HL-60/S4 treated with phorbol 12-myristate 13-acetate at 8.2 ng/mL for 4 days and 3 days (cell line): Measurements from ENCODE around the gene SPNS3.

ENCODE experiments used
- in situ Hi-C: fragments of 300-500 bp; cut with MboI; formaldehyde crosslinking; loops from 2 replicates; pipeline ENCODE4 v1.15.0; 2022; ENCODE audit warnings: low sequenced_read_pairs

The SPNS3 gene

DNA sequence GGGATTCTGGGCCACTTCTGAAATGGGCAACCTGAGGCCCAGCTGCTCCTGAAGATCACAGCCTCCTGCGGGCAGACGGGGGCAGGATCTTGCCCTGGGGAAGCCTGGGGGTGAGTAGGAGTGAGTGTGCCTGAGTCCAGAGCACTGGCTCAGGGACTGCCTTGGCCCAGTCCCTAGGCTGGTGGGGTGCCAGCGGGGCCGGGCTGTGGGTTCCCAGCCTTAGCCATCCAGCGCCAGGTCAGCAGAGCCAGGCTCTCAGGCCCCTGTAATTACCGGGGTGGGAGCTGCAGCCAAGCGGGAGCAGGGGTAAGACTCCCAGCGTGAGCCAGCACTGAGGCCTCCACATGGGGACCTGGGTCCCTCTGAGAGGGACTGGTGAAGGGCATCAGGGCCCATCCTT, 73.2 kb downstream of the SPNS3 start:
- in situ Hi-C loops: no loop called here

GRCh38 chr17:4507361-4508111, 73.8 kb downstream of the SPNS3 start:
- in situ Hi-C loops: no loop called here

DNA sequence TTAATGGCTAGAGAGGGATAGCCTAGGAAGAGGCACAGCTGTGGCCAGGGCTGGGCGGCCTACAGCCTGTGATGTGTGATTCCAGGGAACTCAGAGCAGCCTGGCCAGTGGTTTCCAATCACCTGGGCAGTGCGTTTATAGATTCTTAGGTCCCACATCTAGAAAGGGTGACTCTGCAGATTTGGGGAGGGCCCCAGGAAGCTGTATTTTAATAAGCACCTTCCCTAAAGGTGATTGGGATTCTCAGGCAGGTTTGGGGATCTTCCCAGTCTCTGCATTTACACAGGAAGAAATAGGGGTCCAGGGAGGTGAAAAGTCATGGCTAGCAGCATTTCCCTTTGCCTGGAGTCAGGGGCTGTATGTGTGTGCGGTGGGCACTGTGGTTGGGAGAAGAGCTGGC, 74.5 kb downstream of the SPNS3 start:
- in situ Hi-C loops: no loop called here

DNA sequence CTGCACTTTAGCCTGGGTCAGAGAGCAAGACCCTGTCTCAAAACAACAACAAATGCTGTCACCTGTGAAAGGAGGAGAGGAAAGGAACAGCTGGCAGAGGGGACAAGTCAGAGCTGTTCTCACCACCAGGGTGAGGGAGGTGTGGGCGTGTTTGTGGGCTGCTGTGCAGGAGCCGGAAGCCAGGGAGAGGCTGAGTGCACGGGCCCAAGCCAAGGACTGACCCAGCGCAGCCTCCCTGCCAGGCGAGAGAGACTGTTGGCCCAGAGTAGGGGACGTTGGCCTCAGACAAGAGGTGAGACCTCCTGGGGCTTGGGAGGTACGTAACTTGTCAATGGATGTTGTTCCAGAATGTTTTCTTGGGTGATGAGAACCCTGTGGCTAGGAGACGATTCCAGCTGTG, 75.7 kb downstream of the SPNS3 start:
- in situ Hi-C loops: no loop called here

GRCh38 chr17:4509923-4510617, 76.3 kb downstream of the SPNS3 start:
- in situ Hi-C loops: no loop called here

DNA sequence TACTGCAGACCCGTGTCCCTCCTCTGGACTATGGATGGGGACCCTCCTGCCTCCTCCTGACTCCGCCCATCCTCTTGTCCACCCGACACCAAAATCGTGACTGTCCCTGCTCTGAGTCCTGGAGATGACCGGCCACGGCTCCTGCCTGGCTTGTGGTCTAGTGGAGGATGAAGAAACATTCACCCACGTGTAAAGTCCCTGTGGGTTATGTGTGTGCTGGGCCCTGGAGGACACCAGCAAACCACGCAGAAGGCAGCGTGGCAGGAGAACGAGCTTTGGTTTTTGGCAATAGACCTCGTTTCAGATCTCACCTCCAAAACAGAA, 76.8 kb downstream of the SPNS3 start:
- in situ Hi-C loops: no loop called here

DNA sequence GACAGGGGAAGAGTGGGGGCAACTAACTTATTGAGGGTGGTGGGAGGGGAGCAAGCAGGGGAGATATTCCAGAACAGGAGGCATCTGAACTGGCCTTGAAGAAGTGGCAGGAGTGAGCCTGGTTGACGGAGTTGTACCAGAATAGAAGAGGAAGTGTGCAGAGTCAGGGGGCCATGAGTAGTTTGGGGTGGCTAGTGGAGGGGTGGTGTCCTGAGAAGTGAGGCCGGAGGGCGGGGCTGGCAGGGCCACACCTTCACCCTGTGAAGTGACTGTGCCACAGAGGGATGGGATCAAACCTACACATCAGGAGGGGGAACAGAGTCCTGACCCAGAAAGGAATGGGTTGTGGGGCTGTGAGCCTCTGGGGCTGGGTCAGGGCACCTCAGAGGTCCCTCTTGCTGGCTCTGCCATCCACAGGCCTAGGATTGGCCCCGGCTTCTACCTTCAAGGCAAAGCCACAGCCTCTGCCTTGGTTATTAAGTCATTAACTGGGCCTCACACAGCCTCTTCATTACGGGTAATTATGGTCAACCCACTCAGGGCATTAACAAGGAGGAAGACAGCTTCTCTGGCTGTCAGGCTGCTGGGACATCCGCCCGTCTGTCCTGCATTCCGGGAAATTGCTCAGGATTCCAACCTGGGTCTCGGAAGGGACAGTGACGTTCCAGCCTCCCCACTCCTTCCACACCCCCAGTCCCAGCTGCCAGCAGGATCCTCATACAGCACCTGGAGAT, 77.6 kb downstream of the SPNS3 start:
- in situ Hi-C loops: no loop called here

GRCh38 chr17:4512156-4513112, 78.7 kb downstream of the SPNS3 start:
- in situ Hi-C loops: no loop called here

DNA sequence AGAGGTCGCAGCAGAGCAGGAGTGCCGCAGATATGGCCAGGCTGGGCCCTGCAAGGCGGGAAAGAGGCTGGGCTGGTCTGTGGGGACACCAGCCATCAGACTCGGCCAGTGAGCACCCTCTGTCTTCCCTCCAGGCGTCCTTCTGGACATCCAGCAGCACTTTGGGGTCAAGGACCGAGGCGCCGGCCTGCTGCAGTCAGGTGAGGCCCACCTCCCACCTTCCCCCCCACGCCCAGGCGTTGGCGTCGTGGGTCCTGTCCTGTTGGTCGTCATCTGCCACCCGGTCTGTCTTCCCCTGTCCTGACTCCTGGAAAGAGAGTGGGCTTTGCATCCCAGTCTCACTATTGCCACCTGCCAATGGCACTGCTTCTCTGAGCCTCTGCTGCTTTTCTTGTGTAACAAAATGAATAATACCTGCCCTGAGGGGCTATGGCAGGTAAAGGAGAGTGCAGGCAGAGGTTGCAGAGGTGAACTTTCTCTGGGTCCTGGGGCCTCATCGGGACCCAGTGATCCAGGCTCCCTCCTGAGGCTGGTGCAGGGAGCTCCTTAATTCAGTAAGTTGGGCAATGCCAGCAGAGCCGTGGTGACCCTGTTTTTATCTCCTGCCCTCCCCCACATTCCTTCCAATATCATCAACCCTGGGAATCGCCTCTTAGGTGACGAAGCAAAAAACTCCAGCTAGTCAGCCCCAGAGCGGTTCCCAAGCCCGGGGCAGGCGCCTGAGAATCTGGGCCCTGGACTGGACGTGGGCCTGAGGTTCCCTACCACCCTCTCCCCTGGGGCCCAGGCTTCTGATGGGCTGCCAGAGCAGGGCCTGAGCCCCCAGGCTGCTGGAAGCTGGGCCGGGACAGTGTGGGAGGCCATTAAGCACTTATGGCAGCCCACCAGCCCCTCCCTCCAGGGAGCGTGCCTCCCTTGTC, 79.6 kb downstream of the SPNS3 start:
- in situ Hi-C loops: no loop called here

- in situ Hi-C loops: no loop called here
Observed at GRCh38 chr17:4514206-4514605, 80.5 kb downstream of the SPNS3 start.

DNA sequence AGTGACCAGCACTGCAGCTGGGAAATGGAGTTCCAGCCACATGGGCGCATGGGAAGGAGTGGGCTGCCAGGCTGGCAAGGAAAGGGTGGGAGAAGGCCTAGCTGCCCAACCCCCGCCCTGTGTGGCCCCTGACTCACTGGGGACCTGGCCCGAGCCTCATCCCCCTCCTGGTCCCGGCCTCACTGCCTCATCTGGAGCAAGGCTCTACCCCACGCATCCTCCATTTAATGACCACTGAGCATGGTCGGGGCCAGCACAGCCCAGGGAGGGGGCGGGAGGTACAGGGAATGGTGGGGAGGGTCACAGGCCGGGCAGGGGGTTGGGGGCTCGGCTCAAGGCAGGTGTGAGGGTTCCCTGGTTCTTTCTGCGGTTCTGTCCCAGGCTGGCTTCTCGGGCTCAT, 81.0 kb downstream of the SPNS3 start:
- in situ Hi-C loops: no loop called here

- in situ Hi-C loops: no loop called here
Observed at GRCh38 chr17:4515501-4515900, 81.8 kb downstream of the SPNS3 start.

GRCh38 chr17:4516735-4517134, 83.0 kb downstream of the SPNS3 start:
- in situ Hi-C loops: no loop called here

- in situ Hi-C loops: no loop called here
Observed at GRCh38 chr17:4518901-4519300, 85.2 kb downstream of the SPNS3 start.

DNA sequence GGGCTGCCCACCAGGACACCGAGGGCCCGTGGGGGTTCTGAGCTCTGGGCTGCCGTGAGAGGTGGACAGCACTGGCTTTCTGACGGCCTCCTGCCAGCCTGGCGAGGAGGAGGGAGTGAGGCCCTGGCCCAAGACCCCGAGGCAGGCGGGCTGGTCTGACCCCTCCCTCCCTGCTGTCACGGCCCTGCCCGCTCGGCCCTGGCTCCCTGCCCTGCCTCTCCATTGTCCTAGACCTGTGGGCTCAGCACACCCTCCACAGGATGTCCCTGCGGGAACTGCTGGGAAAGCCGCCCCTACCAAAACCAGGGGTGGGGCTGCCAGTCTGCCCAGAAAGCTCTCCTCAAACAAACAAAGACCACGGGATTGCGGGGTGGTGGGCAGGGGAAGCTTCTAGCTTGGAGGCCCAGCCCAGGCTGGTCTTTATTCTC, 85.6 kb downstream of the SPNS3 start:
- in situ Hi-C loops: no loop called here

DNA sequence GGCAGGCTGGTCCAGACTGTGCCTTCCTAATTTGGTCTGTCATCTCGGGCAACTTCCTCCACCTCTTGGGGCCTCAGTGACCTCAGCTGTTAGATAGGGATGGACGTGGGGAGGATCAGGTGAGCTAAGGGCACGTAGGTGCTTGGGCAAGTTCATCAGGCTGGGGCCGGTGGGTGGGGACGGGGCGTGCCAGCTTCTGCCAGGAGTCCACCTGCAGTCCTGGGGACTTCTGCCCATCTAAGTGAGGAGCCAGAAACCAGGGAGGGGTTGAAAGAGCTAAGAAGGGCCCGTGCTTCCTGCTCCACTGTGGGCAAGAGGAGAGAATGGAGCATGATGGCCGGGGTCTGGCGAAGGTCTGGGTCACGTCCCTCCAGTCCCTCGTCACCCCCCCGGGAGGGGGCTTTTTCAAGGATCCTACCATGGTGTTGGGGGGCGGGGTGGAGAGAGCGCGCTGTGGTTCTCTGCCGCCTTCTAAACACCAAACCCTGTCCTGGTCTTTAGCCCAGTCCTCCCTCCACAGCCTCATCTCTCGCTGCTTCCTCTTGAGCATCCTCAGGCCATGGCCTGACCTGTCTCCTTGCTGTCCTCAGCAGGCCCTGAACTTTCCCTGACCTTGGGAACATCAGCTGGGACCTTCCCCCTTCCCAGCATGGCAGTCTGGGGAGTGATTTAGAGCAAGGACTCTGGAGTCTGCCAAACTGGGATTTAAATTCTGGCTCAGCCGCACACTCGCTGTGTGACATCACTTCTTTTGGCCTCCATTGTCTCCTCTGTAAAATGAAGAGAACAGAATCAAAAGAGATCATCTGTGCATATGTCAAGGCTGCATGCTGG, 86.5 kb downstream of the SPNS3 start:
- in situ Hi-C loops: no loop called here

- in situ Hi-C loops: no loop called here
Observed at GRCh38 chr17:4520894-4521600, 87.3 kb downstream of the SPNS3 start.

GRCh38 chr17:4522661-4523060, 88.9 kb downstream of the SPNS3 start:
- in situ Hi-C loops: no loop called here
